RWPE1 (cell line): Measurements from ENCODE around the gene ASCC1.

Experiments
- CTCF ChIA-PET: fragments of 350-600 bp; sonication (Branson Sonifier 250); formaldehyde crosslinking; extraction: SDS; loops from one replicate; lab custom pipeline; 2021; lab: Yijun Ruan, JAX
- POLR2A ChIA-PET: fragments of 400-600 bp; formaldehyde crosslinking; extraction: SDS; loops from one replicate; lab custom pipeline; 2020; ENCODE audit warnings: antibody characterized with exemption; ENCODE audit not compliant: low non-redundant PET; lab: Yijun Ruan, JAX
- DNase-seq: peaks from one replicate; pipeline ENCODE4 v3.0.0; 2012; ENCODE audit warnings: low spot score
- H3K27ac ChIP-seq: fragments of 450-650 bp; 2 replicates; pipeline ENCODE4 v1.5.1; 2017
- TF ChIP-seq, protein P1 (sequence below): fragments of 450-650 bp; conservative IDR thresholded peaks from 2 replicates; pipeline ENCODE4 v1.5.1; 2017; ENCODE audit warnings: low read depth, mild to moderate bottlenecking

Gene ASCC1

GRCh38 chr10:72080042-72080975 lies 135.8 kb downstream of the ASCC1 start:
- H3K27ac ChIP-seq, result no peak overlapping the region
- peak; percentile 57 for DNase-seq
- ChIA-PET POLR2A (interaction anchor here (0.5 kb wide), 1 partner anchor 14 kb away, joined by 4 read pairs; no protein-coding TSS in a partner anchor), CTCF (interaction anchor here (0.6 kb wide), 1 partner anchor 46 kb away, joined by 3 read pairs; no protein-coding TSS in a partner anchor)
- TF ChIP-seq, protein P1, sequence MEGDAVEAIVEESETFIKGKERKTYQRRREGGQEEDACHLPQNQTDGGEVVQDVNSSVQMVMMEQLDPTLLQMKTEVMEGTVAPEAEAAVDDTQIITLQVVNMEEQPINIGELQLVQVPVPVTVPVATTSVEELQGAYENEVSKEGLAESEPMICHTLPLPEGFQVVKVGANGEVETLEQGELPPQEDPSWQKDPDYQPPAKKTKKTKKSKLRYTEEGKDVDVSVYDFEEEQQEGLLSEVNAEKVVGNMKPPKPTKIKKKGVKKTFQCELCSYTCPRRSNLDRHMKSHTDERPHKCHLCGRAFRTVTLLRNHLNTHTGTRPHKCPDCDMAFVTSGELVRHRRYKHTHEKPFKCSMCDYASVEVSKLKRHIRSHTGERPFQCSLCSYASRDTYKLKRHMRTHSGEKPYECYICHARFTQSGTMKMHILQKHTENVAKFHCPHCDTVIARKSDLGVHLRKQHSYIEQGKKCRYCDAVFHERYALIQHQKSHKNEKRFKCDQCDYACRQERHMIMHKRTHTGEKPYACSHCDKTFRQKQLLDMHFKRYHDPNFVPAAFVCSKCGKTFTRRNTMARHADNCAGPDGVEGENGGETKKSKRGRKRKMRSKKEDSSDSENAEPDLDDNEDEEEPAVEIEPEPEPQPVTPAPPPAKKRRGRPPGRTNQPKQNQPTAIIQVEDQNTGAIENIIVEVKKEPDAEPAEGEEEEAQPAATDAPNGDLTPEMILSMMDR, result no peak

DNA sequence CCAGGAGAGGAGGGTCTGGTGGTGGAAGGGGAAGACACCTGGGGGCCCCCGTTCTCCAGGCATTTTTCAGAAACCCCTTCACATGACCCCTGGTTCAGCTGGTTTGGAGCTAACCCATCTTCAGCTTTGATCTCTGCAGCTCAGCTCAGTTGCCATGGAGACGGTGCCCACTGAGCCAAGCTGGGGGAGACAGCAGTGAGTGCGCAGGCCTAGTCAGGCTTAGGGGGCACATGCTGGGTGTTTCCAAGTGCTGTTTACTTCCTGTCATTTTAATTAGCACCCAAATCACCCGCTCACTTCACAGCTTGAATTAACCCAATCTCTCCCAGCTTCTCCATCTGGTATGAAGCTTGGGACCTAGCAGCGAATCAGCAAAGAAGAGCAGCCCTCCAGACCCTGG lies 136.7 kb downstream of the ASCC1 start:
- H3K27ac ChIP-seq, result no peak overlapping the region
- no peak for DNase-seq
- TF ChIP-seq, protein P1, result no peak
- POLR2A ChIA-PET, result no interaction called here
- CTCF ChIA-PET, result interaction anchor here (0.6 kb wide), 1 partner anchor 47 kb away, joined by 3 read pairs; no protein-coding TSS in a partner anchor

DNA sequence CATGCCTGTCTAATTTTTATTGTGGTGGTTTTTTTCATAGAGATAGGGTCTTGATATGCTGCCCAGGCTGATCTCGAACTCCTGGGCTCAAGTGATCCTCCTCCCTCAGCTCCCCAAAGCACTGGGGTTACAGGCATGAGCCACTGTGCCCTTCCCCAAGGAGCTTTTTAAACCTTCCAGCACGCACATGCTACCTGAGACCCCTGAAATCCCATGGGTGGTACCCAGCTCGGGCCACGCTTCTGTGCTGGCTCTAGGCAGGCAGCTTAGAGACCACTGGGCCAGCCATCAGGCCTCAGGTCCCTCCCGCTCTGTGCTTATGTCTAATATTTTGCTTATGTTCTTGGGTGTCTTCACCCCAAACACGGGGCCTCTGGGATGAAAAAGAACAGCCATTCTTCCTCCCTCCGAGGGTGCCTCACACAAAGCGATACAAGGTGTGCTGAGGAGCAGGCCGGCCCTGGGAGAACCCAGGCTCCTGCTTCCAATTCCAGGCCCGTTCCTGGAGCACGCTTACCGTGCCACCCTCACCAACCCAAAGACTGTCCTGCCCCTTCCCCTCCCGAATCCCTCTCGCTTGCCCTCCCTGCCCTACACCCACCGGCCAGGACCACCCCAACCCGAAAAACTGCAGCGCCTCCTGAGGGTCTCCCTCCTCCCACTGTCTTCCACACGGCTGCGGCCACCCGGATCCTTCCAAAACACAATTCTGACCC lies 138.6 kb downstream of the ASCC1 start:
- POLR2A ChIA-PET, result no interaction called here
- H3K27ac ChIP-seq, result no peak overlapping the region
- no peak for DNase-seq
- CTCF ChIA-PET, result interaction anchor here (0.6 to 0.7 kb wide), 2 partner anchors 14 to 32 kb away, joined by 3 to 4 read pairs; no protein-coding TSS in a partner anchor
- TF ChIP-seq, protein P1, result no peak

GRCh38 chr10:72076756-72077155 lies 139.3 kb downstream of the ASCC1 start:
- H3K27ac ChIP-seq, result no peak overlapping the region
- TF ChIP-seq, protein P1, result no peak
- POLR2A ChIA-PET, result no interaction called here

GRCh38 chr10:72075376-72076115 lies 140.5 kb downstream of the ASCC1 start:
- CTCF ChIA-PET, result no interaction called here
- POLR2A ChIA-PET, result no interaction called here

More at GRCh38 chr10:72076756-72077155, 139.3 kb downstream of the ASCC1 start:
- DNase-seq, result no peak
- CTCF ChIA-PET, result interaction anchor here (0.5 to 0.7 kb wide), 5 partner anchors 9 to 32 kb away, joined by 3 to 4 read pairs (median 3); no protein-coding TSS in a partner anchor

More at GRCh38 chr10:72075376-72076115, 140.5 kb downstream of the ASCC1 start:
- no peak overlapping the region for H3K27ac ChIP-seq
- no peak for DNase-seq
- TF ChIP-seq, protein P1, result no peak
